ENCODE measurements around the gene ABHD1. TPM values are rescaled to one million over a fixed set of nuclear protein-coding genes. Genes with fewer than 3 reads are reported as not detected.
"Not testable (repeated sequence)": the region's sequence is repeated elsewhere in the genome, so short reads cannot be mapped to it uniquely, and the experiment has no call there.

ABHD1 gene
- total RNA-seq, 1 experiment from 2014 or later = not detected

- Histone ChIP-seq H3K36me3 (no peaks in the 10 kb centered on the region), H3K4me1 (replicated peaks) (peaks cover 14% of the 10 kb centered on the region), H3K4me3 (peak overlapping the region; percentile 36), H3K9me3 (replicated peaks) (no peaks in the 10 kb centered on the region), H3K27ac (peak overlapping the region; percentile 65), H3K27me3 (replicated peaks) (no peaks in the 10 kb centered on the region)
- DNase-seq (ENCODE audit: low read depth in 1 of 2, low spot score in 2 of 2) = peak; percentile 71 to 82
These were observed 38.8 kb downstream of the ABHD1 start for GRCh38 chr2:27162151-27163121.

- DNase-seq (ENCODE audit: low read depth in 1 of 2, low spot score in 2 of 2) = no peak
- Histone ChIP-seq H3K9me3 (replicated peaks) (no peaks in the 10 kb centered on the region), H3K27ac (no peak overlapping the region), H3K36me3 (no peaks in the 10 kb centered on the region), H3K27me3 (replicated peaks) (no peaks in the 10 kb centered on the region), H3K4me3 (no peak overlapping the region), H3K4me1 (replicated peaks) (peaks cover 18% of the 10 kb centered on the region)
These were observed 41.5 kb downstream of the ABHD1 start for GRCh38 chr2:27164960-27165763.

DNA sequence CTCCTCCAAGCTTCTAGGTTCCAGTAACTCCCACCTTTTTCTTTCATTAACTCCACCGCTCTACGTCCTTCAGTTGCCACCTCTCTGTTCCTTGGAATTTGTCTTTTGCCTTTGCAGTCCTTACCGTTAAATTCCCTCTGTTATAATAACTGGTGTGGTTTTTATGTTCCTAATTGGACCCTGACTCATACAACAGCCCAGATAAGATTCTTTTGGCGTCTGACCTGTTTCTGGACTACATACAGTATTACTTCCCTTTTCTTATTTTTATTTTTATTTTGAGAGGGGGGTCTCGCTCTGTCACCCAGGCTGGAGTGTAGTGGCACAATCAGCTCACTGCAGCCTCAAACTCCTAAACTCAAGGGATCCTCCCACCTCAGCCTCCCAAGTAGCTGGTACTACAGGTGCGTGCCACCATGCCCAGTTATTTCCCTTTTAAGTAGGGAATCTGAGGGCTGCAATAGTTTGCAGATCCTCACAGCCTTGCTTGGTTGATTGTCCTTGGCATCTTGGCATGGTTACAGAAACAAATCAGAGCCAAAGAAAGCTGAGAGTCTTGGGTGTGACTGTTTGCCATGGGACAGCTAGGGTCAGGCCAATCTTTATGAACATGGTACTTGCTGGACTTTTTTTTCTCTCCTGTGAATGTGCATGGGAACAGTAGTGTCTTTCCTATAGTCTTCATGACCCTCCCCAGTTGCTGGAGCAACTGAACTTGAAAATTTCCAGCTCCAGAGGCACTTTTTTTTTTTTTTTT lies 47.1 kb downstream of the ABHD1 start:
- Histone ChIP-seq H3K36me3 (no peaks in the 10 kb centered on the region), H3K4me1 (replicated peaks) (peaks cover 22% of the 10 kb centered on the region), H3K27ac (no peak overlapping the region), H3K4me3 (no peak overlapping the region), H3K9me3 (replicated peaks) (no peaks in the 10 kb centered on the region), H3K27me3 (replicated peaks) (no peaks in the 10 kb centered on the region)
- DNase-seq (ENCODE audit: low read depth in 1 of 2, low spot score in 2 of 2) = no peak

- no peaks in the 10 kb centered on the region for H3K27me3 ChIP-seq (replicated peaks)
- no peak overlapping the region for H3K4me3 ChIP-seq
These were observed 47.8 kb downstream of the ABHD1 start for GRCh38 chr2:27171351-27171848.

GRCh38 chr2:27174638-27175037 lies 51.0 kb downstream of the ABHD1 start:
- peak overlapping the region; percentile 11; the same call in 1 of the 2 replicates for H3K27ac ChIP-seq
- DNase-seq (ENCODE audit: low read depth in 1 of 2, low spot score in 2 of 2) = no peak
- H3K9me3 ChIP-seq (replicated peaks) = no peaks in the 10 kb centered on the region
- no peaks in the 10 kb centered on the region for H3K36me3 ChIP-seq
- H3K27me3 ChIP-seq (replicated peaks) = no peaks in the 10 kb centered on the region
- peaks cover 30% of the 10 kb centered on the region for H3K4me1 ChIP-seq (replicated peaks)
- H3K4me3 ChIP-seq = no peak overlapping the region

More at GRCh38 chr2:27171351-27171848, 47.8 kb downstream of the ABHD1 start:
- no peaks in the 10 kb centered on the region for H3K9me3 ChIP-seq (replicated peaks)
- H3K36me3 ChIP-seq = no peaks in the 10 kb centered on the region
- peaks cover 22% of the 10 kb centered on the region for H3K4me1 ChIP-seq (replicated peaks)
- no peak overlapping the region for H3K27ac ChIP-seq
- no peak for DNase-seq (ENCODE audit: low read depth in 1 of 2, low spot score in 2 of 2)

DNA sequence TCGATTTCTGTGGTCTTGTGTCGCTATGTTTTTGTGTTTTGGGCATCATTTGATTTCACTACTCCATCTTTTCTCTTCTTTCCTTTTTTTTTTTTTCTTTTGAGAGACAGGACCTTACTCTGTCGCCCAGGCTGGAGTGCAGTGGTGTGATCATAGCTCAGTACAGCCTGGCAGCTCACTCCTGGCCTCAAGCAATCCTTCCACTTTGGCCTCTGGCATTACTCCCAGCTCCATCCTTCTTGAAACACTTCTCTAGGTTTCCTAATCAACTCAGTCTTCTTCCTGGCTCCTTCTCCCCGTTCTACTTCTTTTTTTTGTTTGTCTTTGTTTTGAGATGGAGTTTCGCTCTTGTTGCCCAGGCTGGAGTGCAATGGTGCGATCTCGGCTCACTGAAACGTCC lies 51.7 kb downstream of the ABHD1 start:
- Histone ChIP-seq H3K27ac (no peak overlapping the region), H3K36me3 (no peaks in the 10 kb centered on the region), H3K9me3 (replicated peaks) (no peaks in the 10 kb centered on the region), H3K4me1 (replicated peaks) (peaks cover 31% of the 10 kb centered on the region), H3K4me3 (no peak overlapping the region), H3K27me3 (replicated peaks) (no peaks in the 10 kb centered on the region)
- no peak for DNase-seq (ENCODE audit: low read depth in 1 of 2, low spot score in 2 of 2)

GRCh38 chr2:27175781-27176180 lies 52.2 kb downstream of the ABHD1 start:
- not testable (repeated sequence) for DNase-seq (ENCODE audit: low read depth in 1 of 2, low spot score in 2 of 2); H3K9me3 ChIP-seq (replicated peaks); H3K36me3 ChIP-seq; H3K4me3 ChIP-seq; H3K27ac ChIP-seq; H3K27me3 ChIP-seq (replicated peaks)
- H3K4me1 ChIP-seq (replicated peaks) = peaks cover 32% of the 10 kb centered on the region

DNA sequence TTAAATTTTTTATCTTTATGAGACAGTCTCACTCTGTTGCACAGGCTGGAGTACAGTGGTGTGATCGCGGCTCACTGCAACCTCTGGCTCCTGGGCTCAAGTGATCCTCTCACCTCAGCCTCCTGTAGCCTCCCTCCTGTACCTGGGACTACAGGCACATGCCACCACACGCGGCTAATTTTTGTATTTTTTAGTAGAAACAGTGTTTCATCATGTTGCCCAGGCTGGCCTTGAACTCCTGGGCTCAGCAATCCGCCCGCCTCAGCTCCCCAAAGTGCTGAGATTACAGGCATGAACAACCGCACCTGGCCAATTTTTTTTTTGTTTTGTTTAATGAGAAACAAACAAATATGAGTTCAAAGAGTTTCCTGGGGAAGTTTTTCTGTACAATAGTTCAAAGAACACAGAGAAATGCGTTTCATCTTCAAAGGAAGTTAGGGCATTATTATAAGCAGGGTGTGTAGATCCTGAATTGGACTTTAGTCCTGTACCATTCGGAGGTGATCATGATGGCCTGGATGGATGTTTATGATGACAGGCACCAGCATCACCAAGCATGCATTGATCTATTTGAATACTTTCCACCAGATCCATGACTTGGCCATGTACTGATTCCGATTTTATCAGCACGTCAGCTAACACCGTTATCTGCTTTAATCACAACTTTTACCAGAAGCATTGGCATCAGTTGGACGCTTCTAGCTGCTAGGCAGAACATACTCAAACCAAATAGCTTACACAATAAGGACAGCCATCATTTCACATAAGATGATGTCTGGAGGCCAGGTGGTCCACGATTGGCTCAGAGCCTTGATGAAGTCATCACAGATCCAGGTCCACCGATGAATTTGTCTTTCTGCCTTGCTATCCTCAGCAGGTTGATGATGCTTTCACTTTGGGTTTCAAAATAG lies 54.1 kb downstream of the ABHD1 start:
- no peaks in the 10 kb centered on the region for H3K36me3 ChIP-seq
- peaks cover 47% of the 10 kb centered on the region for H3K4me1 ChIP-seq (replicated peaks)
- no peak for DNase-seq (ENCODE audit: low read depth in 1 of 2, low spot score in 2 of 2)
- H3K4me3 ChIP-seq = no peak overlapping the region
- no peaks in the 10 kb centered on the region for H3K9me3 ChIP-seq (replicated peaks)
- H3K27ac ChIP-seq = no peak overlapping the region
- no peaks in the 10 kb centered on the region for H3K27me3 ChIP-seq (replicated peaks)

DNA sequence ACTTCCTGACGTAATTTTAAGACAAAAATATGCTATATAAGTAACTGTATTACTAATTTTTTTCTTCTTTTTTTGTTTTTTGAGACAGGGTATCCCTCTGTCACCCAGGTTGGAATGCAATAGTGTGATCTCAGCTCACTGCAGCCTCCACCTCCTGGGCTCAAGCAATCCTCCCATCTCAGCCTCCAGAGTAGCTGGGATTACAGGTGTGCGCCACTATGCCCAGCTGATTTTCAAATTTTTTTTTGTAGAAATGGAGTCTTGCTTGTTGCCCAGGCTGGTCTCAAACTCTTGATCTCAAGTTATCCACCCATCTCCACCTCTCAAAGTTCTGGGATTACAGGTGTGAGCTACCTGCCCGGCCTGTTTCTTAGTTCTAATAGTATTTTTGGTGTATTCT lies 54.9 kb downstream of the ABHD1 start:
- H3K4me3 ChIP-seq = no peak overlapping the region
- DNase-seq (ENCODE audit: low read depth in 1 of 2, low spot score in 2 of 2) = no peak
- no peaks in the 10 kb centered on the region for H3K36me3 ChIP-seq
- peaks cover 54% of the 10 kb centered on the region for H3K4me1 ChIP-seq (replicated peaks)
- H3K9me3 ChIP-seq (replicated peaks) = no peaks in the 10 kb centered on the region
- no peaks in the 10 kb centered on the region for H3K27me3 ChIP-seq (replicated peaks)
- no peak overlapping the region for H3K27ac ChIP-seq

GRCh38 chr2:27179344-27180000 lies 55.9 kb downstream of the ABHD1 start:
- H3K36me3 ChIP-seq = no peaks in the 10 kb centered on the region
- H3K9me3 ChIP-seq (replicated peaks) = 0 out of 2 replicates have a peak, but pooled peaks cover 4% of the 10 kb centered on the region
- DNase-seq (ENCODE audit: low read depth in 1 of 2, low spot score in 2 of 2) = no peak
- H3K27me3 ChIP-seq (replicated peaks) = no peaks in the 10 kb centered on the region
- H3K4me1 ChIP-seq (replicated peaks) = peaks cover 60% of the 10 kb centered on the region
- no peak overlapping the region for H3K4me3 ChIP-seq
- H3K27ac ChIP-seq = peak overlapping the region; percentile 98

All from SJSA1 (cell line).